MCF 10A (cell line): Measurements from ENCODE around the gene SRSF4. TPM values are rescaled to one million over a fixed set of nuclear protein-coding genes. Genes with fewer than 3 reads are reported as not detected.

Source experiments
- Bru-seq: library from RNA; stranded (reverse); fragments of 400-500 nt; gene quantifications from one replicate; lab custom pipeline; 2021; lab: Mats Ljungman, UMichigan
- BruChase-seq, 2 experiments: library from RNA; stranded (reverse); fragments of 400-500 nt; gene quantifications; one replicate each; lab custom pipeline; 2021; lab: Mats Ljungman, UMichigan
- BruUV-seq: library from RNA; stranded (reverse); fragments of 400-500 nt; replicated peaks from 2 replicates; lab custom pipeline; 2021; lab: Mats Ljungman, UMichigan
- CTCF ChIA-PET: fragments of 300-600 bp; sonication (Branson Sonifier 250); formaldehyde crosslinking; extraction: SDS; loops from one replicate; lab custom pipeline; 2021; ENCODE audit warnings: antibody characterized with exemption, inconsistent platforms; lab: Yijun Ruan, JAX
- POLR2A ChIA-PET: fragments of 300-600, 350-650 bp; sonication (Branson Sonifier 250); formaldehyde crosslinking; extraction: SDS; loops from one replicate; lab custom pipeline; 2020; ENCODE audit warnings: antibody characterized with exemption, inconsistent platforms; lab: Yijun Ruan, JAX
- DNase-seq: peaks from one replicate; pipeline ENCODE4 v3.0.0-alpha.2; 2018; ENCODE audit not compliant: unreplicated experiment
- H3K27ac Mint-ChIP-seq: one replicate; pipeline ENCODE4 v1.8.0; 2022; ENCODE audit warnings: mild to moderate bottlenecking, low read depth, mixed read lengths; ENCODE audit not compliant: unreplicated experiment
- H3K27me3 Mint-ChIP-seq: one replicate; pipeline ENCODE4 v1.8.0; 2022; ENCODE audit warnings: mixed read lengths; ENCODE audit not compliant: insufficient read depth, unreplicated experiment
- H3K36me3 Mint-ChIP-seq: one replicate; pipeline ENCODE4 v1.8.0; 2022; ENCODE audit warnings: mild to moderate bottlenecking, moderate library complexity, mixed read lengths; ENCODE audit not compliant: insufficient read depth, unreplicated experiment
- H3K4me1 Mint-ChIP-seq: one replicate; pipeline ENCODE4 v1.8.0; 2022; ENCODE audit warnings: mixed read lengths; ENCODE audit not compliant: insufficient read depth, unreplicated experiment
- H3K4me3 Mint-ChIP-seq: one replicate; pipeline ENCODE4 v1.8.0; 2022; ENCODE audit warnings: mild to moderate bottlenecking, moderate library complexity, mixed read lengths; ENCODE audit not compliant: unreplicated experiment
- H3K9me3 Mint-ChIP-seq: one replicate; pipeline ENCODE4 v1.8.0; 2022; ENCODE audit warnings: mixed read lengths; ENCODE audit not compliant: unreplicated experiment
- intact Hi-C: fragments of 100-400 bp; cut with micrococcal nuclease; formaldehyde crosslinking; loops from 2 replicates; pipeline ENCODE4 v1.14.1; 2022
- long read RNA-seq: library from polyadenylated mRNA; stranded (forward); transcript quantifications from one replicate; pipeline ENCODE4 v2.0.0, GENCODE V29; 2022
- total RNA-seq: library from RNA; stranded (reverse); gene quantifications from 2 replicates; pipeline ENCODE4 v1.2.3, GENCODE V29; 2022
- TF ChIP-seq, protein P1 (sequence below): fragments of 200-600 bp; IDR thresholded peaks from one replicate; pipeline ENCODE4 v1.8.0; 2022; ENCODE audit warnings: antibody characterized with exemption, mild to moderate bottlenecking; ENCODE audit not compliant: unreplicated experiment

The SRSF4 gene
- total RNA-seq (95.8 and 97.9 TPM in 2 replicates), Bru-seq, nascent RNA (percentile 97 among the genes with signal in this experiment), BruChase-seq, experiment 1, labeled RNA remaining after a 6-hour chase (percentile 94 among the genes with signal in this experiment), BruChase-seq, experiment 2, labeled RNA remaining after a 2-hour chase (percentile 97 among the genes with signal in this experiment)
- long read RNA-seq, transcript SRSF4-202 (5 exons, 1,264 nt), result minor isoform, 9 of 221 reads
- long read RNA-seq, transcript SRSF4-201 (6 exons, 2,387 nt), result major isoform, 183 of 221 reads
- long read RNA-seq, partial matches to known transcripts, result 4 of 221 reads
- long read RNA-seq, other reads (novel, unspliced or antisense), result 25 of 221 reads

DNA sequence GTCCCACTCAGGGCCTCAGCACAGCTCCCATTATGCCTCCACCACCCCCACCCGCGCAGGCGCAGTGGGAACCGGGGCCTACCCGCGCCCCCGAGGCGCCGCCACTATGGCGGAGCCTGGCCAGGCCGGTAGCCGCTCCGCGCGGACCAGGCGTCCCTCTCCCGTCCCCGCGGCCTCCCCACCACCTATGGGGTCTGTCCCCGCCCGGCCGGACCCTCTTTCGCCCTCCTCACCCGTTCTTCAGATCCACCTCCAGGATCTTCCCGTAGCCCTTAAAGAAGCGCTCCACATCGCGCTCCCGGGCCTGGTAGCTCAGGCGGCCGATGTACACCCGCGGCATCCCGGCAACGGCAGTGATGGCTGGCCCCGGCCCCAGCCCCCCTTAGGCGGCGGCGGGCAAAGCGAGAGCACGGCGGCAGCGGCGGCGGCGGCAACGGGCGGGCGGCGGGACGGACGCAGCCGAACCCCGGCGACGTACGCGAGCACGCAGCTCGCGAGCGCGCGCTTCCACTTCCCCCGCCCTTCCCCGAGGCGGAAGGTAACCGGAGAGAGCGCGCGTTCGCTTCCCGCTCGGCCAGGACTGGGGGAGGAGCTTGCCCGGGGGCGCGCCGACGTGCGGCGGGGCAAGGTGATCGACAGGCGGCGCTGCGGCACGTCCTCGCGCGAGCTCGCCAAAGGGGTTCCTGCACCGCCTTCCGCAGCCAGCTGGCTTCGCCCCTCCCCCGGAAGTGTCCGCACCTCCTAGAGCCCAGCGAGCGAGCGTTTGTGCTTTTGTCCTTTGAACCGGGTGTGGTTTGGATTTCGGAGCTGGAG, at the start of gene SRSF4:
Gene SRSF4 (minus strand): TSS at position 488 of the 813 bp plus-strand sequence. CDS start 148 bp downstream, at position 340.
- POLR2A ChIA-PET, result interaction anchor here (0.5 to 5.9 kb wide), 42 partner anchors 10 to 673 kb away, joined by 3 to 60 read pairs (median 3); partner anchors contain the start of genes EPB41, GMEB1, MECR and TAF12
- peaks cover 24% of the 10 kb centered on the region for H3K4me1 Mint-ChIP-seq
- CTCF ChIA-PET, result interaction anchor here (0.6 to 5.0 kb wide), 15 partner anchors 13 to 1880 kb away, joined by 3 to 71 read pairs (median 3); no protein-coding TSS in a partner anchor
- H3K27me3 Mint-ChIP-seq, result no peaks in the 10 kb centered on the region
- TF ChIP-seq, protein P1, sequence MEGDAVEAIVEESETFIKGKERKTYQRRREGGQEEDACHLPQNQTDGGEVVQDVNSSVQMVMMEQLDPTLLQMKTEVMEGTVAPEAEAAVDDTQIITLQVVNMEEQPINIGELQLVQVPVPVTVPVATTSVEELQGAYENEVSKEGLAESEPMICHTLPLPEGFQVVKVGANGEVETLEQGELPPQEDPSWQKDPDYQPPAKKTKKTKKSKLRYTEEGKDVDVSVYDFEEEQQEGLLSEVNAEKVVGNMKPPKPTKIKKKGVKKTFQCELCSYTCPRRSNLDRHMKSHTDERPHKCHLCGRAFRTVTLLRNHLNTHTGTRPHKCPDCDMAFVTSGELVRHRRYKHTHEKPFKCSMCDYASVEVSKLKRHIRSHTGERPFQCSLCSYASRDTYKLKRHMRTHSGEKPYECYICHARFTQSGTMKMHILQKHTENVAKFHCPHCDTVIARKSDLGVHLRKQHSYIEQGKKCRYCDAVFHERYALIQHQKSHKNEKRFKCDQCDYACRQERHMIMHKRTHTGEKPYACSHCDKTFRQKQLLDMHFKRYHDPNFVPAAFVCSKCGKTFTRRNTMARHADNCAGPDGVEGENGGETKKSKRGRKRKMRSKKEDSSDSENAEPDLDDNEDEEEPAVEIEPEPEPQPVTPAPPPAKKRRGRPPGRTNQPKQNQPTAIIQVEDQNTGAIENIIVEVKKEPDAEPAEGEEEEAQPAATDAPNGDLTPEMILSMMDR, result peak; percentile 73
- H3K9me3 Mint-ChIP-seq, result no peaks in the 10 kb centered on the region
- intact Hi-C loops, result loop anchor here (1.0 to 10.0 kb wide), 2 partner anchors 22 to 537 kb away; partner anchors contain the start of genes RNU11 and TAF12
- peak within 1 kb of the TSS; percentile 86 for H3K4me3 Mint-ChIP-seq
- peak; percentile 97 for DNase-seq
- peak within 1 kb of the TSS; percentile 94 for H3K27ac Mint-ChIP-seq
- BruUV-seq, result no TSS peak
- peaks cover 31% of the 10 kb centered on the region for H3K36me3 Mint-ChIP-seq

DNA sequence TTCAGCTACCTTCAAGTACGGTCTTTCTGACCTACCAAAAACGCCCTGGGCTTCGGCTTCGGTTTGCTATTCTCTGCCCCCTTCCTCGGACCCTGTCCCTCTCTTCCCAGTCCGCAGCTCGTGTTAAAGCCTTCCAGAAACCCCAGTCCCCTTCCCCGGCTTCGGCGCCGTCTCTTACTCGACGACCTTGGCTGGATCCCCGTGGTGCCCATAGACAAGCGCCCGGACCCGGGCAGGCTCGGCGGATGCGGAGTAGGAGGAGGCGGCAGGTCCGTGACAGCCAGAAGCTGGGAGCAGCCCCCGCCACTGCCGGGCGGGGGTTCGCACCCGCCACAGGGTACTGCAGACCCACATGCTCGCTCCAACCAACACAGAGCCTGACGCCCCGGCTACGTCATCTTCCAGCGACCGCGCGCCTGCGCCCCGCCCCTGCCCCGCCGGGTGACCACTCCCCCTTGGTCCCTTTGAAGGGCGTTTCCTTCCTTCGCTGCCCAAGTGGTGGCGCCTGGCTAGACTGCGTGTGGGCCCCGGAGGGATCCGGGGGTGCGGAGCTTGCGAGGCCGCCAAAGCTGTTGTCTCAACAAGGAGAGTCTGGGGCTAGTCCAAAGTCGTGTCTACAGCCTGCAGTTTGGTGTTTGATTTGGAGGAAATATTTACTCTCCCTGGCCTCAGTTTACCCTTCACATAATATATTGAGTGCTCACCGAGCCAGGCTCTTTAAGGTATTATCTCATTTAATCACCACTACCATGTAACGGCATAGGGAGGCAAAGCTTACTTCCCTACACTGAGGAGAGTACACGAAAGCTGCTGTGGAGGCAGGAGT, 49.1 kb upstream of the SRSF4 start, which contains the start of gene MECR:
Gene MECR (minus strand): TSS at position 382 of the 826 bp plus-strand sequence. CDS start 28 bp downstream, at position 354.
- Mint-ChIP-seq H3K36me3 (peaks cover 9% of the 10 kb centered on the region), H3K9me3 (no peaks in the 10 kb centered on the region), H3K4me1 (peaks cover 11% of the 10 kb centered on the region), H3K4me3 (peak within 1 kb of the TSS; percentile 90), H3K27me3 (peaks cover 14% of the 10 kb centered on the region), H3K27ac (peak within 1 kb of the TSS; percentile 96)
- intact Hi-C loops, result loop anchor here (10.0 kb wide), 1 partner anchor 854 kb away; no protein-coding TSS in a partner anchor
- DNase-seq, result peak; percentile 90
- ChIA-PET CTCF (interaction anchor here (0.6 to 1.4 kb wide), 4 partner anchors 12 to 814 kb away, joined by 3 to 8 read pairs (median 3); no protein-coding TSS in a partner anchor), POLR2A (interaction anchor here (0.6 to 2.9 kb wide), 22 partner anchors 8 to 1553 kb away, joined by 3 to 18 read pairs (median 3); partner anchors contain the start of genes SRSF4 and TAF12)
- TF ChIP-seq, protein P1, result peak; percentile 11
- BruUV-seq, result no TSS peak

DNA sequence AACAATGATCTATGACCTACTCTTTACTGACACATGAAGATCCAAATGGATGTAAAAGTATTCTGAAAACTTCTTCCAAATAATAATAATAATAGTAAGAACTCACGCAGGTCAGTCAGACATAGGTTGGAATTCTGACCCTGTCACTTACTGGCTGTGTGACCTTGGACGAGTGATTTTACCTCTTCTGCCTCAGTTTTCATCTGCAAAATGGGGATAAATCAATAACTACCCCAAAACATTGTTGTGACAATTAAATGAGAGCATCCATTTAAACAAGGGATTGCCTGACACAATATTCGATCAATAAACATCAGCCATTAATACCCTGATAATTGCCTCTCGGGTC, 48.5 kb upstream of the SRSF4 start:
- intact Hi-C loops, result loop anchor here (10.0 kb wide), 1 partner anchor 855 kb away; no protein-coding TSS in a partner anchor
- peak overlapping the region; percentile 96 for H3K27ac Mint-ChIP-seq

More for the DNA sequence above, 48.5 kb upstream of the SRSF4 start:
- Mint-ChIP-seq H3K4me3 (peak overlapping the region; percentile 90), H3K9me3 (no peaks in the 10 kb centered on the region), H3K36me3 (peaks cover 14% of the 10 kb centered on the region), H3K4me1 (peaks cover 11% of the 10 kb centered on the region), H3K27me3 (peaks cover 14% of the 10 kb centered on the region)
- ChIA-PET POLR2A (interaction anchor here (0.7 to 2.9 kb wide), 14 partner anchors 9 to 1489 kb away, joined by 3 to 18 read pairs (median 4); partner anchors contain the start of genes SRSF4 and TAF12), CTCF (interaction anchor here (0.9 to 1.4 kb wide), 2 partner anchors 15 to 28 kb away, joined by 3 to 8 read pairs; no protein-coding TSS in a partner anchor)
- TSS peak; percentile 59 for BruUV-seq
- DNase-seq, result no peak
- TF ChIP-seq, protein P1, result no peak
